ENCODE data around the gene NUP210.

Gene NUP210

DNA sequence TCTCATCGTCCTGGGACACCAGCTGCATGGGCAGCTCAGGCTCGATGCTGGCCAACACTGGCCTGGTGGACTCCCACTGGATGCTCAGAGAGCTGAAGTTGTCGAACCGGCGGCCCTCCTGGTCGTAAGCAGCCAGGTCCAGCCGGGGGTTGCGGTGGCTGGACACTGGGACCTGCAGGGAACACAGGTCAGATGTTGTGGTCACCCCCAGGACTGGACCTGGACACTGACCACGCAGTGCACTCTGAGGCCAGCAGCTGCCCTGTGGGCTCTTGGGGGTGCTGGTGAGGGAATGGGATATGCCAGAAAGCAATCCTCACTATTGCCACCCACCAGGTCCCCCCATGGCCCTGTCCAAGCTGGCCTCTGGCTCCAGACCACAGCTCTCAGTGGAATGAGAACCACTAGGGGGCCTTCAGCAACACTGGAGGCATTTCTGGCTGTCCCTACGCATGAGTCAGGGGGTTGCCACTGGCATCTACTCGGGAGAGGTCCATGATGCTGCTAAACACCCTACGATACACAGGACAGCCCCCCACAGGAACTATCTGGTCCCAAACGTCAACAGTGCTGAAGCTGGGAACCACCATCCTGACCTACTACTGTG is 66.1 kb downstream of the NUP210 start:
- no peaks in the 10 kb centered on the region for H3K27me3 Mint-ChIP-seq
- peaks cover 40% of the 10 kb centered on the region for H3K4me1 Mint-ChIP-seq
- no peak overlapping the region for H3K4me3 Mint-ChIP-seq
- no peaks in the 10 kb centered on the region for H3K9me3 Mint-ChIP-seq
- peaks cover 18% of the 10 kb centered on the region for H3K36me3 Mint-ChIP-seq
- H3K27ac Mint-ChIP-seq, result peak overlapping the region; percentile 62

GRCh38 chr3:13353506-13353905 is 66.6 kb downstream of the NUP210 start:
- Mint-ChIP-seq H3K4me3 (no peak overlapping the region), H3K4me1 (peaks cover 45% of the 10 kb centered on the region), H3K9me3 (no peaks in the 10 kb centered on the region), H3K27me3 (no peaks in the 10 kb centered on the region), H3K36me3 (peaks cover 18% of the 10 kb centered on the region), H3K27ac (peak overlapping the region; percentile 87)

DNA sequence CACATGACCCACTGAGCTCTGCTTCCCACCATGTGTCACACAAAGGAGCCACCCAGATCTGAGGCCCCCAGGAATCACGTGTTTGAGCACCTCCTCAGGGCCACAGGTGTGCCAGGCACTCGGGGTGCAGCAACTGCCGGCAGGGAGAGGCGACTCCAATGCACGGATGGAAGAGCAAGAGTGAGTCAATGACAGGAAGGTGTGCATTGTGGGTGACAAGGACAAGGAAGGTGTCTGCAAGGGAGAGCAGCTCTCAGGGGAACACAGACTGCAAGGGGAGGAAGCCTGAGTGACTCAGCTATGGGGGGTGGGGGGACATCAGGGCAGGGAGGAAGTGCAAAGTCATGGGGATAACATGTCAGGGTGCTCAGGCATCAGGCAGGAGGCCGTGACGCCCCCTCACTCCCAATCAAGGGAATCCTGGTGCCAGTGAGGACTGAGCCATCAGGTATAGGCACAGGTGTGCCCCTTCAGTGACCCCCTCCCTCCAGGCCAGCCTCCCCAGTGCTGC is 67.4 kb downstream of the NUP210 start:
- Mint-ChIP-seq H3K36me3 (peaks cover 18% of the 10 kb centered on the region), H3K27me3 (no peaks in the 10 kb centered on the region), H3K27ac (peak overlapping the region; percentile 87), H3K4me1 (peaks cover 54% of the 10 kb centered on the region), H3K4me3 (no peak overlapping the region), H3K9me3 (no peaks in the 10 kb centered on the region)

- Mint-ChIP-seq H3K27me3 (no peaks in the 10 kb centered on the region), H3K4me3 (peak overlapping the region; percentile 19), H3K36me3 (peaks cover 18% of the 10 kb centered on the region), H3K9me3 (no peaks in the 10 kb centered on the region), H3K4me1 (peaks cover 72% of the 10 kb centered on the region), H3K27ac (peak overlapping the region; percentile 75)
Measured at GRCh38 chr3:13349823-13350222, 70.3 kb downstream of the NUP210 start.

DNA sequence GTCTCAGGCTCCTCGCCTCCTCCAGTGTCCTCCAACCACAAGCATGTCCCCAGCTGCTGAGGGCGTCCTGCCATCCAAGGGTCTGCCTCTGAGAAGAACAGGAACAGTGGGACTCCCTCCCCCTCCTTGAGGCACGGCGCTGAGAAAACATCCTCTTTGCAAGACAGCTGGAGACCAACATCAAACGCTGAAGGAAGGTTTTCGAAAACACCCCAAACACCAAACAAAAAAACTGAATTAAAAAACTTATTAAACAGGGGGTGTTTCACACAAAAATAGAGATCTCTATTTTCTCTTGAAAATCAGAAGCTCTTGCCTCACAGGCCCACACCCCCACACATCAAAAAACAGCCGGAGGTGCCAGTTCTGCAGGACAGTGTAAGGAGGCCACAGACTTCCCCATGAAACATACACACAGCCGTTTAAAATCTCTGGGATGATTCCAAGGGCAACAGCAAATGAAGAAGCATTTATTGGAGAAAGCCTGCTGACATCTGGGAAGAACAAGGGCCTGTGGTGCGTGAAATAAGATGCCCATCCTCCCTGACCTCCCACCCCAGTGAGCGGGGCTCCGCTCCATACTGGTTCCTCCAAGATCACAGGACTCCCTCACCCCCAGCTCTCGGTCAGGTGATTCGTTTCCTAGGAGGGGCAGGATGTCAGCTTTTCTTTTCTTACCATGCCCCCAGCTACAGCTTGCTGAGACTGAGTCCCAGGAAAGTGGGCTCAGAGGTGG is 71.3 kb downstream of the NUP210 start:
- no peaks in the 10 kb centered on the region for H3K27me3 Mint-ChIP-seq
- H3K4me3 Mint-ChIP-seq, result peak overlapping the region; percentile 45
- H3K27ac Mint-ChIP-seq, result peak overlapping the region; percentile 36
- no peaks in the 10 kb centered on the region for H3K9me3 Mint-ChIP-seq
- H3K4me1 Mint-ChIP-seq, result peaks cover 77% of the 10 kb centered on the region
- H3K36me3 Mint-ChIP-seq, result peaks cover 16% of the 10 kb centered on the region

DNA sequence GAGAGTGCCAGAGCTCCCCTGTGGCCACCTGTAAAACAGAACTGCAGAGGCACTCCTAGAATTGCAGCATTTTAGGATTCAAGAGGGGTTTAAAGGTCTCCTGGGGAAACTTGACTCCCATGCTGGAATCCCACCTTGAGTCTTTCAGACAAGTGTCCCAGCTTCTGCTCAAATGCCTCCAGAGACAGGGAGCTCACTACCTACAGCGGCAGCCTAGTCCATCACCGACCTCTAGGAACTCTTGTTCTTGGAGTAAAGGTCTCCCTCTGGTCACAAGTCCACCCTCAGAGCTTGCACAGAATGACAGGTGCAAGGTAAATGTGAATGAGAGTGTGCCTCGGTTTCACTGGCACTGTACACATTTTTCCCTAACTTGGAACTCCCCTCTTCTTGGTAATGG is 72.0 kb downstream of the NUP210 start:
- no peaks in the 10 kb centered on the region for H3K27me3 Mint-ChIP-seq
- peaks cover 13% of the 10 kb centered on the region for H3K36me3 Mint-ChIP-seq
- H3K27ac Mint-ChIP-seq, result peak overlapping the region; percentile 36
- peaks cover 73% of the 10 kb centered on the region for H3K4me1 Mint-ChIP-seq
- H3K4me3 Mint-ChIP-seq, result peak overlapping the region; percentile 23
- no peaks in the 10 kb centered on the region for H3K9me3 Mint-ChIP-seq

DNA sequence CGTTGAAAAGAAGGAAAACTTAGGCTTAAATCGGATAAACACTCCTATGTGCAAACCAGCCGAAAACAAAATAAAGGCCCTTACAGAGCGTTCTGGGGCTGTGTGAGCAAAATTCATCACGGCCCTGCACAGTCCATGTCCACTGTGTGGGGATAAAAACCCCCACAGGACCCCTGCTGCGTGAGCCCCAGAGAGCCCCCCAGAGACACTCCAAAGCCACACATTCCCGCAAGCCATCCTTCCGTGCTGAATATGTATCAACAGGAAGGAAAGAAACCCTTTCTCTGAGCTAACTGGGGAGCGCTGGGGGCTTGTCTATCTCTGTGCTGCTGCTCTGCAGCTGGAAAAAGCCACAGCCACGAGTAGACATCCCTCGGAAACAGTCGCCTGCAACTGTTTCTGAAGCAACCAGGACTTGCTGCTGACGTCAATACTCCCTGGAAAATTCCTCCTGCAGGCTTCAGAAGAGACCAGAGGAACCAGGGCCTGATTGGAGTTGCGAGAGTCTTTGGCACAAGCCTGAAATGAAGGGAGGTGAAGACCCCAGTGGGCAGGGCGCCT is 72.7 kb downstream of the NUP210 start:
- peak overlapping the region; percentile 94 for H3K27ac Mint-ChIP-seq
- peak overlapping the region; percentile 57 for H3K4me3 Mint-ChIP-seq
- no peaks in the 10 kb centered on the region for H3K9me3 Mint-ChIP-seq
- peaks cover 13% of the 10 kb centered on the region for H3K36me3 Mint-ChIP-seq
- peaks cover 67% of the 10 kb centered on the region for H3K4me1 Mint-ChIP-seq
- H3K27me3 Mint-ChIP-seq, result no peaks in the 10 kb centered on the region

DNA sequence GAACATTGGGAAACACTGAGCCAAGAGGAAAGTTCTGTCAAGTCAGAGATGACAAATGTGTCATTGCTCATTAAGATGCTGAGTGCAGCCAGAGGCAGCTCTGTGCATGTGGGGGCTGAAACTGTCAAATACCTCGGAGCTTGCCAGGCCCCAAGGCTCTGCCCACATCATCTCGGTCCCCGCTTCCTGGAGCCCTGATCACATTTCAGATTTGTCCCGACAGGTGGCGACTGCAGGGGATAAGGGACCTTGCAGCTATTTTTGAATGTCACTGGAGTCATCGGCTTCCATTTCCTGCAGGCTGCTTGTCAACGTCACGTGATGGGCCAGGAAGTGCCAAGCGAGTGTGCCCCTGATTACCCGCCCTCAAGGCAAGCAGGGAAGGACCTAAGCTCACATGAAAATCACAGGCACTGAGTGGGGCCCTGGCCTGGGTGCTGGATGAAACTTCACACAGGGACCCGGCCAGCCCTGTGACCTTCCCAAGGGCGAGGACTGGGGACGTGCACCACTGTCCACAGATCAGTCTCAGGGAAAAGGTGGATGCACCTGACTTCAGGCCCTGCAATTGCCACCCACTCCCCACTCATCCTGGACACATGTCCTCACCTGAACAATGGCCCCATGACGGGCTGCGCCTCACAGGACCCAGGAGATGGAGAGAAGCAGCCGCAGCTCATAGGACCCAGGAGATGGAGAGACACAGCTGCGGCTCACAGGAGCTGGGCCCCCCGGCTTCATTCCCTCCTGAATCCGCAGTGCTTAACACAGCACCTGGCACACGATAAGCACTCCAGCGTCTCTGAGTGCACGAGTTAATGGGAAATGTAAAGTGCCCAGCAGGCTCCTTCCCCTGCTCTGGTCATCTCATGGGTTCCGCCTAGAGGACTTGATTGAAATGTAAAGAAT is 73.4 kb downstream of the NUP210 start:
- no peaks in the 10 kb centered on the region for H3K9me3 Mint-ChIP-seq
- peak overlapping the region; percentile 94 for H3K27ac Mint-ChIP-seq
- no peaks in the 10 kb centered on the region for H3K27me3 Mint-ChIP-seq
- H3K4me3 Mint-ChIP-seq, result peak overlapping the region; percentile 57
- peaks cover 13% of the 10 kb centered on the region for H3K36me3 Mint-ChIP-seq
- peaks cover 65% of the 10 kb centered on the region for H3K4me1 Mint-ChIP-seq

- Mint-ChIP-seq H3K27me3 (no peaks in the 10 kb centered on the region), H3K4me3 (no peak overlapping the region), H3K36me3 (peaks cover 9% of the 10 kb centered on the region), H3K27ac (no peak overlapping the region), H3K4me1 (peaks cover 58% of the 10 kb centered on the region), H3K9me3 (no peaks in the 10 kb centered on the region)
Measured at GRCh38 chr3:13345772-13346171, 74.3 kb downstream of the NUP210 start.

DNA sequence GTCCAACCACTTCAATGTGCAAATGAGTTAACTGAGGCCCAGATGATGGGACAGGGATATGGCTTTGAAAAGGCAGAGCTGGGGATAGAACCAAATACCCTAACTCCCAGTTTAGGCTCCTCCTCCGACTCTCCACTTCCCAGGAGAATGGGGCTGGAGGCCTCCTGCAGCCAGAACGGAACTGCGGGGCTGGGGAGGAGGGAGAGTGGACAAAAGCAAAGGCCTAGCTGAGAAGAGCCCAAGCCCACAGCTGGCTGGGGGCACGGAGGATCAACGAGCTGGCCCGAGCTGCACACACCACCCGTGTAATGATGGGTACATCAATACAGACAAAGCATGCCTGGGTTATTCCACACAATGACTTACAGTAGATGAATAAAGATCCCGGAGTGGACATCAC is 74.8 kb downstream of the NUP210 start:
- Mint-ChIP-seq H3K4me1 (peaks cover 55% of the 10 kb centered on the region), H3K9me3 (no peaks in the 10 kb centered on the region), H3K36me3 (peaks cover 6% of the 10 kb centered on the region), H3K27ac (no peak overlapping the region), H3K27me3 (no peaks in the 10 kb centered on the region), H3K4me3 (no peak overlapping the region)

GRCh38 chr3:13344663-13345062 is 75.5 kb downstream of the NUP210 start:
- Mint-ChIP-seq H3K27ac (peak overlapping the region; percentile 79), H3K27me3 (no peaks in the 10 kb centered on the region), H3K4me3 (no peak overlapping the region), H3K9me3 (no peaks in the 10 kb centered on the region), H3K4me1 (peaks cover 49% of the 10 kb centered on the region), H3K36me3 (peaks cover 3% of the 10 kb centered on the region)

DNA sequence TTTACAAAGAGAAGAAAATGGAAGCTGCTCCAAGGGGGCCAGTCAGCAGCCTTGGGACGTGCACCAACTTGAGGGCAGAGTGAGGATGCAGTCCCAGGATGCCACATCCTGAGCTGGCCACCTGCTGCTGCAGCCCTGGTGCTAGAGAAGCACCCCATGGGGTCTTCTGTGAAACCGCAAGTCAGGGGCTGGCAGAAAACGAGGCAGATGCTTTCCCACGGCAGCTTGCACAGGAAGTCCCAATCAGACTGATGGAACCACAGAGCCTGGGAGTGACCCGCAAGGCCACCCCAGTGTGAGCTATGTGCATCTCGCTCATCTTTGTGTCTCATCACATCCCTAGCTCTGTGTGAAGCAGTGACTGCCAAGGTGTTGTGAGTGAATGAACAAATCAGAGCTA is 76.5 kb downstream of the NUP210 start:
- Mint-ChIP-seq H3K36me3 (no peaks in the 10 kb centered on the region), H3K9me3 (no peaks in the 10 kb centered on the region), H3K27ac (no peak overlapping the region), H3K4me3 (no peak overlapping the region), H3K27me3 (no peaks in the 10 kb centered on the region), H3K4me1 (peaks cover 39% of the 10 kb centered on the region)

DNA sequence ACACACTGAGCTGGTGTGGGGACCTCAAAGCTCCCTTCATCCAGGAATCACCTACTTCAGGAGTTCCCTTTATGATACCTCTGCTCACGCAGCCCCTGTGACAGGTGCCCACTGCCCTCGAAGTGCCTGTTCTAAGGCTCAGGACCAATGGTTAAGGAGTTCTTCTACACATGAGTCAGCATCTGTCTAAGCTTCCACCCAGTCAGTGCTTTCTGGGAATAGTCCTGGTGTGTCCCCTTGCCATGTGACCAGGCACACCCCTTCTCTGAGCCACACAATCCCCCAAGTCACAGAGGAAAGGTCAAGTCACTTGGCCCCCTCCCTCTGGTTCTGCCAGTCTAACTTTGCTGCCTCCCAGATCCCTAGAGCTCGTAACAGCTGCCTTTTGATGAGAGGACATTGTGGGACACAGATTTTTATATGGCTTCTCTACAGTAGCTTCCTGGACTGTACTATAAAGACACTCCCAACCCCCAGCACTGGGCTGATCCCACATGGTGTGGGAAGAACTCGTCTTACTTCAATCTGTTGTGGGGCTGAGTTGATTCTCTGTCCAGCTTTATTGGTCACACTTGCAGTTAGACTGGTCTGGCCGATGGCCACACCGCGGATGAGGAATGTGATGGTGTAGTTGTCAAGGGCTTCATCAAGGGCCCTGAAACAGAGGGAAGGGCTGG is 78.8 kb downstream of the NUP210 start:
- H3K9me3 Mint-ChIP-seq, result no peaks in the 10 kb centered on the region
- peaks cover 17% of the 10 kb centered on the region for H3K4me1 Mint-ChIP-seq
- H3K36me3 Mint-ChIP-seq, result peaks cover 3% of the 10 kb centered on the region
- H3K27ac Mint-ChIP-seq, result peak overlapping the region; percentile 74
- no peak overlapping the region for H3K4me3 Mint-ChIP-seq
- no peaks in the 10 kb centered on the region for H3K27me3 Mint-ChIP-seq

DNA sequence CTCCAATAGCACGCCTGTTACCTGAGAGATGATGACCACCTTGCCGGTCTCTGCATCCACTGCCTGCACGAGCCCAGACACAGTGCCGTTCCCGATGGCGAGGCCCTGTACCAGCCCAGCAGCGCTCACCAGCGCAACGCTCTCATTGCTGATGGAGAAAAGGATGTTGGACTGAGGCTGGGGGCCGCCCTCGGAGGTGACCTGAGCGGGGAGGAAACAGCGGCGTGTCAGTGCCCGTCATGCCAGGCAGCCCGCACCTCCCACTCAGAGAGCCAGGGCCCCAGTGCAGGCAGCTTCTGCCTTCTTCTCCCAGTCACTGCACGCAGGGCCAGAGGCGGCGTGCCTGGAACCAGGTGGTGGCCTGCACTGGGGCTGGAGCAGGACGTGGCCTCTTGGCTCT is 80.3 kb downstream of the NUP210 start:
- H3K4me3 Mint-ChIP-seq, result no peak overlapping the region
- H3K9me3 Mint-ChIP-seq, result no peaks in the 10 kb centered on the region
- no peak overlapping the region for H3K27ac Mint-ChIP-seq
- peaks cover 3% of the 10 kb centered on the region for H3K36me3 Mint-ChIP-seq
- H3K27me3 Mint-ChIP-seq, result no peaks in the 10 kb centered on the region
- peaks cover 11% of the 10 kb centered on the region for H3K4me1 Mint-ChIP-seq

DNA sequence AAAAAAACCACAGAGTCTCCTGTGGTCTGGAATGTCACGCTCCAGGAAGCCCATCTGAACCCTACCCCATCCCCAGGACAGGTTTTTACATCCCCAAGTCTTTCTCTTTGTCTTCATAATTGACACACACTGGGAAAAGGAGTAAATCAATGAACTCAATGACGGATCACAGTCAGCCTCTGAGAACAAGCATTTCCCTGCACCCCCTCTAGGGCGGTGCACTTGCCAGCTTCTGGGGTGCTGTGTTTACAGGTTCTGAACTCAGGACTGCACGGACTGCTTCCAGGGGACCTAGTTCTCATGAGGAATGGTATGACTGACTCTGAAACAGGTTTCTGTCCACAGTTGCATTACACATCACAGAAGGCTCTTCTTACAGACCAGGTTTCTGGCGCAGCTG is 81.1 kb downstream of the NUP210 start:
- no peaks in the 10 kb centered on the region for H3K27me3 Mint-ChIP-seq
- H3K27ac Mint-ChIP-seq, result no peak overlapping the region
- H3K9me3 Mint-ChIP-seq, result no peaks in the 10 kb centered on the region
- peaks cover 4% of the 10 kb centered on the region for H3K4me1 Mint-ChIP-seq
- H3K4me3 Mint-ChIP-seq, result no peak overlapping the region
- H3K36me3 Mint-ChIP-seq, result peaks cover 5% of the 10 kb centered on the region
